Ascending aorta (tissue), 2 donors: ENCODE results near the gene OR2J1. TPM values are rescaled to one million over a fixed set of nuclear protein-coding genes. Genes with fewer than 3 reads are reported as not detected.

Source experiments
- DNase-seq, 2 donors: peaks; one replicate each; pipeline ENCODE4 v3.0.0-alpha.2; 2019; ENCODE audit warnings: low spot score in 2 of 2
- H3K27ac ChIP-seq, 2 donors: fragments of 200-600 bp; sonication (generic); one replicate each; pipeline ENCODE4 v1.5.1; 2016 to 2017; ENCODE audit warnings: mild to moderate bottlenecking in 1 of 2
- H3K27me3 ChIP-seq: fragments of 200-600 bp; sonication (generic); one replicate; pipeline ENCODE4 v1.5.1; 2017
- H3K36me3 ChIP-seq, 2 donors: fragments of 200-600 bp; sonication (generic); one replicate each; pipeline ENCODE4 v1.5.1; 2016
- H3K4me1 ChIP-seq, 2 donors: fragments of 200-600 bp; sonication (generic); one replicate each; pipeline ENCODE4 v1.5.1; 2016 to 2017; ENCODE audit warnings: mild to moderate bottlenecking in 1 of 2
- H3K4me3 ChIP-seq, 2 donors: fragments of 200-600 bp; sonication (generic); one replicate each; pipeline ENCODE4 v1.5.1; 2016 to 2017; ENCODE audit warnings: mild to moderate bottlenecking in 1 of 2
- H3K9me3 ChIP-seq, 2 donors: fragments of 200-600 bp; sonication (generic); one replicate each; pipeline ENCODE4 v1.5.1; 2016
- intact Hi-C: fragments of 100-400 bp; cut with DNase I; formaldehyde crosslinking; loops from one replicate; pipeline ENCODE4 v1.15.1; 2023
- total RNA-seq: library from RNA; depleted of rRNA; stranded (reverse); fragments of >200 nt; gene quantifications from one replicate; pipeline ENCODE4 v1.1.0, GENCODE V29; 2016
- TF ChIP-seq, protein P1 (sequence below), 3 experiments: fragments of 200-600 bp in 2 of 3; fragments of 450-650 bp in 1 of 3; sonication (generic) in 2 of 3; IDR thresholded peaks; one replicate each; pipeline ENCODE4 v1.5.1; 2016 to 2019; ENCODE audit warnings: antibody characterized with exemption in 3 of 3, mild to moderate bottlenecking in 1 of 3, moderate library complexity in 1 of 3

The OR2J1 gene
- not detected for total RNA-seq

- TF ChIP-seq, protein P1, sequence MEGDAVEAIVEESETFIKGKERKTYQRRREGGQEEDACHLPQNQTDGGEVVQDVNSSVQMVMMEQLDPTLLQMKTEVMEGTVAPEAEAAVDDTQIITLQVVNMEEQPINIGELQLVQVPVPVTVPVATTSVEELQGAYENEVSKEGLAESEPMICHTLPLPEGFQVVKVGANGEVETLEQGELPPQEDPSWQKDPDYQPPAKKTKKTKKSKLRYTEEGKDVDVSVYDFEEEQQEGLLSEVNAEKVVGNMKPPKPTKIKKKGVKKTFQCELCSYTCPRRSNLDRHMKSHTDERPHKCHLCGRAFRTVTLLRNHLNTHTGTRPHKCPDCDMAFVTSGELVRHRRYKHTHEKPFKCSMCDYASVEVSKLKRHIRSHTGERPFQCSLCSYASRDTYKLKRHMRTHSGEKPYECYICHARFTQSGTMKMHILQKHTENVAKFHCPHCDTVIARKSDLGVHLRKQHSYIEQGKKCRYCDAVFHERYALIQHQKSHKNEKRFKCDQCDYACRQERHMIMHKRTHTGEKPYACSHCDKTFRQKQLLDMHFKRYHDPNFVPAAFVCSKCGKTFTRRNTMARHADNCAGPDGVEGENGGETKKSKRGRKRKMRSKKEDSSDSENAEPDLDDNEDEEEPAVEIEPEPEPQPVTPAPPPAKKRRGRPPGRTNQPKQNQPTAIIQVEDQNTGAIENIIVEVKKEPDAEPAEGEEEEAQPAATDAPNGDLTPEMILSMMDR (IDR thresholded peaks at IDR 0.05): no peak
- Histone ChIP-seq H3K36me3 (no peaks in the 10 kb centered on the region), H3K9me3 (no peaks in the 10 kb centered on the region), H3K4me3 (no peak within 1 kb of the TSS), H3K27me3 (no peaks in the 10 kb centered on the region), H3K4me1 (no peaks in the 10 kb centered on the region), H3K27ac (no peak within 1 kb of the TSS)
- intact Hi-C loops: no loop called here
- DNase-seq: no peak
Measured at GRCh38 chr6:29099190-29099589, at the start of gene OR2J1. OR2J1 (plus strand) TSS chr6:29099490; CDS start chr6:29100943, 1,453 bp downstream.

DNA sequence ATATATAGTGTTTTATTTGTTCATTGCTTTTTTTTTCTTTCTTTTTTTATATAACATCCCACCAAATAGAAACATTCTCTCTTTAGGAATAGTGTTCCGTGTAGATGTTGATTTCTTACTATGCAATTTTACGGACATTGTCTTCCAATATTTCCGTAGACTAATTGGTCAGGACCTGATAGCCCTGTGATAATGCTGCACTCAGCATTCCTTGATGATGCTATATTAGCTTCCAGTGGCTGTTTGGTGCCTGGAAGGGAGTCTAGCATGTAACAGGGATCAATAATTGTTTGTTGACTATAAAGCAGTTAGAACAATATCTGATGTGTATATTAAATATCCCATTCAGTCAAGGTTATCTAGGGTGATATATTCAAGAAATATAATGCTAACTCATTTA is 47.6 kb upstream of the OR2J1 start:
- Histone ChIP-seq H3K27ac (no peak overlapping the region), H3K36me3 (no peaks in the 10 kb centered on the region), H3K27me3 (no peaks in the 10 kb centered on the region), H3K9me3 (peaks cover 0 to 5% of the 10 kb centered on the region in 2 donors), H3K4me1 (no peaks in the 10 kb centered on the region), H3K4me3 (no peak overlapping the region)
- intact Hi-C loops: no loop called here
- DNase-seq: no peak
- TF ChIP-seq, protein P1 (IDR thresholded peaks at IDR 0.05): no peak

- Histone ChIP-seq H3K4me1 (no peaks in the 10 kb centered on the region), H3K27me3 (no peaks in the 10 kb centered on the region), H3K36me3 (no peaks in the 10 kb centered on the region), H3K9me3 (no peaks in the 10 kb centered on the region), H3K27ac (no peak overlapping the region), H3K4me3 (no peak overlapping the region)
- intact Hi-C loops: no loop called here
- DNase-seq: no peak
- TF ChIP-seq, protein P1 (IDR thresholded peaks at IDR 0.05): no peak
Measured at GRCh38 chr6:29071831-29072723, 27.2 kb upstream of the OR2J1 start.

GRCh38 chr6:29079203-29079602 is 20.1 kb upstream of the OR2J1 start:
- no peaks in the 10 kb centered on the region for H3K27me3 ChIP-seq
- intact Hi-C loops: no loop called here
- H3K9me3 ChIP-seq: no peaks in the 10 kb centered on the region
- H3K27ac ChIP-seq: no peak overlapping the region
- no peaks in the 10 kb centered on the region for H3K4me1 ChIP-seq
- no peak for DNase-seq
- no peaks in the 10 kb centered on the region for H3K36me3 ChIP-seq
- TF ChIP-seq, protein P1 (IDR thresholded peaks at IDR 0.05): no peak
- H3K4me3 ChIP-seq: no peak overlapping the region

GRCh38 chr6:29081312-29081711 is 18.0 kb upstream of the OR2J1 start:
- H3K9me3 ChIP-seq: no peaks in the 10 kb centered on the region
- TF ChIP-seq, protein P1 (IDR thresholded peaks at IDR 0.05): no peak
- H3K4me3 ChIP-seq: no peak overlapping the region
- H3K27ac ChIP-seq: no peak overlapping the region
- H3K4me1 ChIP-seq: no peaks in the 10 kb centered on the region
- no peaks in the 10 kb centered on the region for H3K27me3 ChIP-seq
- intact Hi-C loops: no loop called here
- no peaks in the 10 kb centered on the region for H3K36me3 ChIP-seq
- no peak for DNase-seq
